Measurements from ENCODE around the gene ADAMTSL4.

The ADAMTSL4 gene

GRCh38 chr1:150512846-150513245 lies 36.4 kb upstream of the ADAMTSL4 start:
- no peak for DNase-seq (ENCODE audit: extremely low read depth, low read depth)
- TF ChIP-seq CTCF (IDR thresholded peaks at IDR 0.05; ENCODE audit: low read depth, low read length), result no peak

GRCh38 chr1:150513351-150513791 lies 35.8 kb upstream of the ADAMTSL4 start:
- TF ChIP-seq CTCF (IDR thresholded peaks at IDR 0.05; ENCODE audit: low read depth, low read length), result no peak
- no peak for DNase-seq (ENCODE audit: extremely low read depth, low read depth)

GRCh38 chr1:150514260-150514659 lies 34.9 kb upstream of the ADAMTSL4 start:
- DNase-seq (ENCODE audit: extremely low read depth, low read depth), result no peak
- no peak for TF ChIP-seq CTCF (IDR thresholded peaks at IDR 0.05; ENCODE audit: low read depth, low read length)

- DNase-seq (ENCODE audit: extremely low read depth, low read depth), result no peak
- no peak for TF ChIP-seq CTCF (IDR thresholded peaks at IDR 0.05; ENCODE audit: low read depth, low read length)
Measured at GRCh38 chr1:150514913-150515327, 34.3 kb upstream of the ADAMTSL4 start.

- TF ChIP-seq CTCF (IDR thresholded peaks at IDR 0.05; ENCODE audit: low read depth, low read length), result no peak
- peak; percentile 90 for DNase-seq (ENCODE audit: extremely low read depth, low read depth)
Measured at GRCh38 chr1:150515328-150516049, 33.7 kb upstream of the ADAMTSL4 start, which contains the start of gene FALEC. TSS of gene FALEC (plus strand) at chr1:150515752.

DNA sequence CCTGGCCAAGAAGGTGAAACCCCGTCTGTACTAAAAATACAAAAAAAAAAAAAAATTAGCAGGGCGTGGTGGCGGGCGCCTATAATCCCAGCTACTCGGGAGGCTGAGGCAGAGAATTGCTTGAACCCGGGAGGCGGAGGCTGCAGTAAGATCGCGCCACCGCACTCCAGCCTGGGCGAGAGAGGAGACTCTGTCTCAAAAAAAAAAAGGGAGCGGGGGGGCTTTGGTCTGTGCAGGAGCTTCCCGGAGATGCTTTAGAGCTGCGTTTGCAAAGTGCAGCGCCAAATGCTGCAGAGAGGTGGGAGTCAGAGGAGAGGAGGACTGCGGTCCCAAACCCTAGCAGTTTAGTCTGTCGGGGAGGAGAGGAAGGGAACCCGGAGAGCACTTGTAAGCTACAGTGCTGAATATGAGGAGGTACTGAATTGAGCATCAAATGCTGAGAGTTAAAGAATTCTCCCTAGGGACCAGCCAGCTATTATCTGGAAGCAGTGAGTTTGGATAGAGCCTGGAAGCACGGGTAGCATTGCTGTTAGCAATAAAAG lies 33.1 kb upstream of the ADAMTSL4 start:
- no peak for TF ChIP-seq CTCF (IDR thresholded peaks at IDR 0.05; ENCODE audit: low read depth, low read length)
- DNase-seq (ENCODE audit: extremely low read depth, low read depth), result no peak

GRCh38 chr1:150516616-150517015 lies 32.6 kb upstream of the ADAMTSL4 start:
- TF ChIP-seq CTCF (IDR thresholded peaks at IDR 0.05; ENCODE audit: low read depth, low read length), result no peak
- DNase-seq (ENCODE audit: extremely low read depth, low read depth), result no peak
